HepG2 (cell line): Measurements from ENCODE around the gene LUC7L2. TPM values are rescaled to one million over a fixed set of nuclear protein-coding genes. Genes with fewer than 3 reads are reported as not detected.

Experiments
- ATAC-seq: fragments of 200-7000 bp; cut with Tn5 transposase; 3 replicates; pipeline ENCODE4 v1.9.1; 2020; ENCODE audit warnings: mild to moderate bottlenecking, moderate library complexity
- BruUV-seq: library from RNA; stranded (reverse); fragments of 400-500 nt; replicated peaks from 2 replicates; lab custom pipeline; 2021; lab: Mats Ljungman, UMichigan
- CTCF ChIA-PET: fragments of 300-600 bp; formaldehyde crosslinking; extraction: SDS; loops from one replicate; lab custom pipeline; 2021; ENCODE audit warnings: low total read pairs, inconsistent platforms, low intra/inter-chr PET ratio; lab: Yijun Ruan, JAX
- POLR2A ChIA-PET: fragments of 350-600 bp; sonication (Branson Sonifier 250); formaldehyde crosslinking; loops from one replicate; lab custom pipeline; 2020; ENCODE audit warnings: antibody characterized with exemption, inconsistent platforms; lab: Yijun Ruan, JAX
- DNase-seq: peaks from one replicate; pipeline ENCODE4 v3.0.0-alpha.2; 2015; ENCODE audit warnings: low spot score
- FAIRE-seq: peaks from 3 replicates; lab custom pipeline; 2011; peaks lifted over from hg19 to GRCh38; lab: Jason Lieb, UNC
- H2AFZ ChIP-seq: one replicate; pipeline ENCODE4 v1.6.1; 2011; ENCODE audit warnings: low read length, inconsistent platforms
- H3K27ac ChIP-seq: fragments of 300-600 bp; 3 replicates; pipeline ENCODE4 v1.8.0; 2011; ENCODE audit warnings: mixed run types, mild to moderate bottlenecking, mixed read lengths, low read length, inconsistent platforms; ENCODE audit not compliant: insufficient read depth; ENCODE audit errors: extremely low read length
- H3K27me3 ChIP-seq, 2 experiments: fragments of 200-600 bp in 1 of 2; 2 replicates in 1 of 2; 3 replicates in 1 of 2; pipeline versions ENCODE4 v1.6.0 to v1.8.0; 2011; ENCODE audit warnings: low read length in 2 of 2, mild to moderate bottlenecking in 2 of 2, moderate library complexity in 2 of 2, inconsistent platforms in 1 of 2; ENCODE audit not compliant: insufficient read depth in 2 of 2, control insufficient read depth in 1 of 2
- H3K36me3 ChIP-seq, 2 experiments: fragments of 200-600 bp in 1 of 2; replicated peaks in 1 of 2; 2 replicates in 1 of 2; 3 replicates in 1 of 2; pipeline versions ENCODE4 v1.5.1 to v1.8.0; 2011; ENCODE audit warnings: low read length in 2 of 2, inconsistent platforms in 1 of 2; ENCODE audit not compliant: insufficient read depth in 2 of 2, control insufficient read depth in 1 of 2
- H3K4me1 ChIP-seq: 2 replicates; pipeline ENCODE4 v1.5.1; 2012; ENCODE audit warnings: low read length, inconsistent platforms; ENCODE audit not compliant: insufficient read depth
- H3K4me2 ChIP-seq: 2 replicates; pipeline ENCODE4 v1.6.0; 2011; ENCODE audit warnings: low read depth, low read length, inconsistent platforms
- H3K4me3 ChIP-seq, 3 experiments: fragments of 200-600 bp in 1 of 3; sonication (generic), shearing (Covaris generic) in 1 of 3; replicated peaks in 1 of 3; 2 replicates each; pipeline ENCODE4 v1.5.1; 2011 to 2016; ENCODE audit warnings: low read length in 3 of 3, inconsistent platforms in 2 of 3, low read depth in 2 of 3, mild to moderate bottlenecking in 2 of 3, control low read depth in 1 of 3, mixed read lengths in 1 of 3; ENCODE audit not compliant: insufficient read depth in 1 of 3
- H3K79me2 ChIP-seq: one replicate; pipeline ENCODE4 v1.6.1; 2011; ENCODE audit warnings: low read length, inconsistent platforms; ENCODE audit not compliant: insufficient read depth
- H3K9ac ChIP-seq: 2 replicates; pipeline ENCODE4 v1.6.0; 2011; ENCODE audit warnings: mild to moderate bottlenecking, low read depth, low read length, inconsistent platforms; ENCODE audit not compliant: insufficient read depth
- H3K9me3 ChIP-seq: 2 replicates; pipeline ENCODE4 v1.5.1; 2012; ENCODE audit warnings: mild to moderate bottlenecking, low read length
- H4K20me1 ChIP-seq: 2 replicates; pipeline ENCODE4 v1.6.0; 2011; ENCODE audit warnings: inconsistent platforms, mild to moderate bottlenecking, low read length, moderate library complexity; ENCODE audit not compliant: insufficient read depth
- BORCS8-MEF2B ChIP-seq: sonication (generic); formaldehyde crosslinking; IDR thresholded peaks from 2 replicates; pipeline ENCODE4 v1.8.0; 2022; ENCODE audit warnings: mild to moderate bottlenecking, missing genetic modification reagents
- ELF3 ChIP-seq: IDR thresholded peaks from 2 replicates; pipeline ENCODE4 v1.6.1; 2016; ENCODE audit warnings: missing genetic modification reagents, missing compliant biosample characterization
- GATAD2A ChIP-seq: IDR thresholded peaks from 2 replicates; pipeline ENCODE4 v1.6.1; 2016
- HBP1 ChIP-seq: IDR thresholded peaks from 2 replicates; pipeline ENCODE4 v1.6.1; 2016; ENCODE audit warnings: low read depth, control low read depth
- HDAC6 ChIP-seq: fragments of 200-600 bp; sonication (generic); IDR thresholded peaks from 2 replicates; pipeline ENCODE4 v1.7.0; 2017; ENCODE audit warnings: mild to moderate bottlenecking, antibody characterized with exemption, low read length, low read depth
- NFIC ChIP-seq: IDR thresholded peaks from 2 replicates; pipeline ENCODE4 v1.6.1; 2012; ENCODE audit warnings: mild to moderate bottlenecking, low read length, inconsistent platforms
- PHB2 ChIP-seq: fragments of 450-650 bp; IDR thresholded peaks from 2 replicates; pipeline ENCODE4 v1.6.1; 2018; ENCODE audit not compliant: partially characterized antibody
- POGZ ChIP-seq: sonication (generic); formaldehyde crosslinking; IDR thresholded peaks from 2 replicates; pipeline ENCODE4 v1.4.0; 2020; ENCODE audit warnings: mild to moderate bottlenecking, missing genetic modification reagents
- RORA ChIP-seq: sonication (generic); formaldehyde crosslinking; IDR thresholded peaks from 2 replicates; pipeline ENCODE4 v1.5.0; 2020; ENCODE audit warnings: mild to moderate bottlenecking, missing genetic modification reagents, moderate library complexity
- SKIL ChIP-seq: sonication (generic); formaldehyde crosslinking; IDR thresholded peaks from 2 replicates; pipeline ENCODE4 v1.8.0; 2022; ENCODE audit warnings: missing genetic modification reagents, mild to moderate bottlenecking, moderate library complexity, borderline replicate concordance
- STAT5B ChIP-seq: sonication (generic); formaldehyde crosslinking; IDR thresholded peaks from 2 replicates; pipeline ENCODE4 v1.4.0; 2020; ENCODE audit warnings: missing genetic modification reagents
- TBX3 ChIP-seq: fragments of 450-650 bp; IDR thresholded peaks from 2 replicates; pipeline ENCODE4 v1.6.1; 2017; ENCODE audit warnings: antibody characterized with exemption, mild to moderate bottlenecking, inconsistent platforms, borderline replicate concordance
- ZBTB21 ChIP-seq: sonication (generic); formaldehyde crosslinking; IDR thresholded peaks from 2 replicates; pipeline ENCODE4 v1.4.0; 2020; ENCODE audit warnings: missing genetic modification reagents
- ZBTB37 ChIP-seq: sonication (generic); formaldehyde crosslinking; IDR thresholded peaks from 2 replicates; pipeline ENCODE4 v1.4.0; 2020; ENCODE audit warnings: mild to moderate bottlenecking, missing genetic modification reagents
- ZNF280B ChIP-seq: sonication (generic); formaldehyde crosslinking; IDR thresholded peaks from 2 replicates; pipeline ENCODE4 v1.5.0; 2020; ENCODE audit warnings: missing genetic modification reagents, mild to moderate bottlenecking, borderline replicate concordance
- ZNF572 ChIP-seq: sonication (generic); formaldehyde crosslinking; IDR thresholded peaks from 2 replicates; pipeline ENCODE4 v1.5.1; 2020; ENCODE audit warnings: mild to moderate bottlenecking, missing genetic modification reagents
- ZNF652 ChIP-seq: IDR thresholded peaks from 2 replicates; pipeline ENCODE4 v1.6.1; 2016; ENCODE audit warnings: low read depth, borderline replicate concordance
- ZNF761 ChIP-seq: sonication (generic); formaldehyde crosslinking; conservative IDR thresholded peaks from 2 replicates; pipeline ENCODE4 v1.4.0; 2020; ENCODE audit warnings: mild to moderate bottlenecking, missing genetic modification reagents
- WGBS: methylation state at CpG from one replicate; pipeline ENCODE4 v1.1.6; 2017; ENCODE audit warnings: low lambda C conversion rate; 5-methylcytosine and 5-hydroxymethylcytosine counted together
- in situ Hi-C: cut with HindIII; loops from 2 replicates; pipeline ENCODE4 v1.10.0; 2017; ENCODE audit warnings: low pct_unique_long_range_greater_than_20kb; ENCODE audit not compliant: extremely low pct_ligation_motif_present
- intact Hi-C: fragments of 100-400 bp; cut with micrococcal nuclease; formaldehyde crosslinking; loops from one replicate; pipeline ENCODE4 v1.10.0; 2022; ENCODE audit not compliant: unreplicated experiment
- polyA plus RNA-seq, 8 experiments: library from polyadenylated mRNA; depleted of rRNA in 3 of 8; stranded (reverse) in 7 of 8; unstranded in 1 of 8; fragments of >200 nt; fragmentation: Illumina TruSeq in 4 of 8; extraction: Trizol in 4 of 8; gene quantifications; 2 replicates each; pipeline versions ENCODE4 v1.2.1 to v1.2.3, GENCODE V29; 2011 to 2016; ENCODE audit warnings: low read depth in 4 of 8, missing spikeins in 1 of 8, mixed read lengths in 1 of 8; ENCODE audit not compliant: insufficient read depth in 1 of 8
- total RNA-seq, 5 experiments: library from RNA; depleted of rRNA; stranded (reverse); fragments of >200 nt; fragmentation: Illumina TruSeq; extraction: Trizol; gene quantifications; 2 replicates each; pipeline ENCODE4 v1.2.3, GENCODE V29; 2016; ENCODE audit warnings: low read depth in 1 of 5

The LUC7L2 gene
- total and polyA plus RNA-seq, 2 of the 13 experiments (the other 11 are each of a cell fraction or from before 2014, with no cell fraction given), result 17.9 to 50.7 TPM

GRCh38 chr7:139394540-139394939, 34.8 kb downstream of the LUC7L2 start:
- FAIRE-seq (no peak), DNase-seq (no peak), ATAC-seq (no peak)
- intact Hi-C loops, result no loop called here
- Histone ChIP-seq H3K9me3 (no peaks in the 10 kb centered on the region), H4K20me1 (peaks cover 4% of the 10 kb centered on the region; the same call in 1 of the 2 replicates), H3K4me1 (no peaks in the 10 kb centered on the region), H3K27ac (no peak overlapping the region), H3K9ac (no peak overlapping the region), H3K36me3 (peaks cover 9 to 48% of the 10 kb centered on the region in 2 experiments; a peak in 4 of 5 replicates), H3K4me2 (no peak overlapping the region), H2AFZ (no peak overlapping the region), H3K79me2 (peaks cover 43% of the 10 kb centered on the region), H3K27me3 (no peaks in the 10 kb centered on the region), H3K4me3 (no peak overlapping the region)
- no TSS peak for BruUV-seq
- ChIA-PET CTCF (no interaction called here), POLR2A (interaction anchor here (1.0 kb wide), 1 partner anchor 35 kb away, joined by 3 read pairs; the partner anchor contains the start of gene LUC7L2)
- WGBS, result 98% methylated on average over 3 of the region's 3 CpGs
- TF ChIP-seq ELF3 (CRISPR knock-in tag) (no peak), ZBTB37 (CRISPR knock-in tag) (no peak), ZNF761 (CRISPR knock-in tag) (no peak), ZBTB21 (no peak), PHB2 (no peak), ZNF652 (CRISPR knock-in tag) (no peak), POGZ (CRISPR knock-in tag) (no peak), SKIL (no peak), NFIC (no peak), TBX3 (no peak), HBP1 (no peak), HDAC6 (no peak), RORA (CRISPR knock-in tag) (no peak), BORCS8-MEF2B (no peak), STAT5B (CRISPR knock-in tag) (no peak), GATAD2A (CRISPR knock-in tag) (no peak), ZNF280B (CRISPR knock-in tag) (no peak), ZNF572 (no peak)
- in situ Hi-C loops, result no loop called here
